COR-L47 (cell line): ENCODE data around the gene DHRSX.
"Not testable (repeated sequence)": the region's sequence is repeated elsewhere in the genome, so short reads cannot be mapped to it uniquely, and the experiment has no call there.

ENCODE experiments used
- DNase-seq: peaks from one replicate; lab custom pipeline; 2025; lab: John Stamatoyannopoulos, UW

DHRSX gene

GRCh38 chrX:2474280-2474962, 26.4 kb downstream of the DHRSX start:
- no peak for DNase-seq

GRCh38 chrX:2473064-2473463, 27.7 kb downstream of the DHRSX start:
- DNase-seq = not testable (repeated sequence)

DNA sequence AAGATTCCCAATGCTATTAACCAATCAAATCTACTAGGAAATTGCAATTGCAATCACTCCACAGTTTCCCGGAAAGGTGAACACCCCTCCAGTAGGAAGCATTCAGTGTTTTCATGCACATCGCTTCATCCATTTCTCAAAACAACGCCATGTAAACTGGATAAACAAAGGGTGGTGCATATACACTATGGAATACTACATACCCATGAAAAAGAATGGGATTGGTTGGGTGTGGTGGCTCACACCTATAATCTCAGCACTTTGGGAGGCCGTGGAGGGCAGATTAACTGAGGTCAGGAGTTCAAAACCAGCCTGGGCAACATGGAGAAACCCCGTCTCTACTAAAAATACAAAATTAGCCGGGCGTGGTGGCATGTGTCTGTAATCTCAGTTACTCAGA, 29.1 kb downstream of the DHRSX start:
- DNase-seq = no peak

GRCh38 chrX:2471126-2471525, 29.6 kb downstream of the DHRSX start:
- not testable (repeated sequence) for DNase-seq

GRCh38 chrX:2469852-2470251, 30.9 kb downstream of the DHRSX start:
- not testable (repeated sequence) for DNase-seq

- DNase-seq = no peak
Observed at GRCh38 chrX:2469196-2469685, 31.5 kb downstream of the DHRSX start.

DNA sequence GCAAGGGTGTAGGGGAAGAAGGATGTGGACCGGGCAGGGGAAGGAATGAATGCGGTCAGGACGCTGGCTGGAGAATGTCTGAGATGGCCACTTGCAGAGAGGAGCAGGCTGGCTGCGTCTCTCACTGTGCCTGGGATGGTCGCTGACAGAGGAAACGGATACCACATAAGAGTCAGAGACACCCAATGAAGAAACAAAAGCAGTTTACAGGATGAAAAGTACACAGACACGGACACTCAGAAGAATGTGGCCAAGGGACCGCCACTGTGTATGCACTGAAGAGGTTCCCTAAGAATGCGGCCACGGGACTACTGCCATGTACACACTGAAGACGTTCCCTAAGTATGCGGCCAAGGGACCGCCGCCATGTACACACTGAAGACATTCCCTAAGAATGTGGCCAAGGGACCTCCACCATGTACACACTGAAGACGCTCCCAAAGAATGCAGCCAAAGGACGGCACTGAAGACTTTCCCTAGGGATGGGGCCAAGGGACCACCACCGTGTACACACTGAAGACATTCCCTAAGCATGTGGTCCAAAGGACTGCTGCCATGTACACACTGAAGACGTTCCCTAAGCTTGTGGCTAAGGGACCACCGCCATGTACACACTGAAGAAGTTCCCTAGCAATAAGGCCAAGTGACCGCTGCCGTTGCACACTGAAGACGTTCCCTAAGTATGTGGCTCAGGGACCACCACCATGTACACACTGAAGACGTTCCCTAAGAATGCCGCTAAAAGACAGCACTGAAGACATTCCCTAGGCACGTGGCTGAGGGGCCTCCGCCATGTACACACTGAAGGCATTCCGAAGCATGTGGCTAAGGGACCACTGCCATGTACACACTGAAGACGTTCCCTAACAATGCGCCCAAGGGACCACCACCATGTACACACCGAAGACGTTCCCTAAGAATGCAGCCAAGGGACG, 32.2 kb downstream of the DHRSX start:
- no peak for DNase-seq

DNA sequence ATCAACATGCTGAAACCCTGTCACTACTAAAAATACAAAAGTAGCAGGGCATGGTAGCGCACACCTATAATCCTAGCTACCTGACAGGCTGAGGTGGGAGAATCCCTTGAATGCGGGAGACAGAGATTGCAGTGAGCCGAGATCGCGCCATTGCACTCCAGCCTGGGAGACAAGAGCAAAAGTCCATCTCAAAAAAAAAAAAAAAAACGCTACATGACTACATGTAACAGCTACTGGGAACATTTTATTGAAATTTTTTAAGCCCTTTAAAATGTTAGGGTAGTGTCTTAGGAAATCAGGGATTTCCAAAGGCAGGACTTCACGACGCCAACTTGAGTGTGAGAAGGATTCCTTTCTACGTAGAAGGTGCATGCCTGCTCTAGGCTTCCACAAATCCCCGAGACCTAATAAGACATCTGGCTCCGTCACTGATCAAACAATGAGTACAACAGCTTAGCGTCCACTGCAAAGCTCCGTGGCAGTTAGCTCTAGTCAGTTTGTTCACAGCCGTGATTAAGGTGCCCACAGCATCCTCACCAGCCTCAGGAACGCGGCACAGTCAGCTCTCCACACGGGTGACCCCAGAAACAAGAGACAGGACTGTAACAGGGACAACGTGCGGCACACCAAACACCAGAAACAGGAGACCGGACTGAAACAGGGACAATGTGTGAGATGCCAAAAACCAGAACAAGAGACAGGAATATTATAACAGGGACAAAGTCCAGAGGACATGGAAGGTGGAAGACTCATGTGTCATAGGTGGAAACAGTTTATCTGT, 33.7 kb downstream of the DHRSX start:
- no peak for DNase-seq

DNA sequence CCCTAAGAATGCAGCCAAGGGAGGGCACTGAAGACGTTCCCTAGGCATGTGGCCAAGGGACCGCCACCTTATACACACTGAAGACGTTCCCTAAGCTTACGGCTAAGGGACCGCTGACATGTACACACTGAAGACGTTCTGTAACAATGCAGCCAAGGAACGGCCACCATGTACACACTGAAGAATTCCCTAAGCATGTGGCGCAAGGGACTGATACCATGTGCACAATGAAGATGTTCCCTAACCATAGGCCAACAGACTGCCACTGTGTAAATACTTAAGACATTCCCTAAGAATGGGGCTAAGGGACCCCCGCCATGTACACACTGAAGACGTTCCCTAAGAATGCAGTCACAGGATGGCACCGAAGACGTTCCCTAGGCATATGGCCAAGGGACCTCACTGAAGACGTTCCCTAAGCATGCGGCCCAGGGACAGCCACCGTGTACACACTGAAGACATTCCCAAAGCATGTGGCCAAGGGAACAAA, 36.1 kb downstream of the DHRSX start:
- no peak for DNase-seq

DNA sequence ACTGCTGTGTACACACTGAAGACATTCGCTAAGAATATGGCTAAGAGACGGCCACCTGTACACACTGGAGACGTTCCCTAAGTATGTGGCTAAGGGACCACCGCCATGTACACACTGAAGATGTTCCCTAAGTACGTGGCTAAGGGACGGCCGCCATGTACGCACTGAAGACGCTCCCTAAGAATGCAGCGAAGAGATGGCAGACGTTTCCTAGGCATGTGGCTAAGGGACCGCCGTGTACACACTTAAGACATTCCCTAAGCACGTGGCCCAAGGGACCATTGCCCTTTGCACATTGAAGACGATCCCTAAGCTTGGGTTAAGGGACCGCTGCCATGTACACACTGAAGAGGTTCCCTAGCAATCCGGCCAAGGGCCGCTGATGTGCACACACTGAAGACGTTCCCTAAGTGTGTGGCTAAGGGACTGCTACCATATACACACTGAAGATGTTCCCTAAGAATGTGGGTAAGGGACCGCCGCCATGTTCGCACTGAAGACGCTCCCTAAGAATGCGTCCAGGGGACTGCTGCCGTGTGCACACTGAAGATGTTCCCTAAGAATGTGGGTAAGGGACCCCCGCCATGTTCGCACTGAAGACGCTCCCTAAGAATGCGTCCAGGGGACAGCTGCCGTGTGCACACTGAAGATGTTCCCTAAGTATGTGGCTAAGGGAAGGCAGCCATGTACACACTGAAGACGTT, 36.7 kb downstream of the DHRSX start:
- DNase-seq = no peak

DNA sequence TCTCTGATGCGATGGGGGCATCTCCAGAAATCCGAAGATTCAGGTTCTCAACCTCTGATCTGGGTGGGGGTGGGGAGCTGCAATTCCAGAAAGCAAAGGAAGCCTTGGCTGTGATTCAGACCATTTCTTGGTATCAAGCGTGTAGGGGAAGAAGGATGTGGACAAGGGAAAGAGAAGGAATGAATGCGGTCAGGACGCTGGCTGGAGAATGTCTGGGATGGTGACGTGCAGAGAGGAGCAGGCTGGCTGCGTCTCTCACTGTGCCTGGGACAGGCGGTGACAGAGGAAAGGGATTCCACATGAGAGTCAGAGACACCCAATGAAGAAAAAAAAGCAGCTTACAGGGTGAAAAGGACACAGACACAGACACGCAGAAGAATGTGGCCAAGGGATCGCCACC, 37.3 kb downstream of the DHRSX start:
- not testable (repeated sequence) for DNase-seq

- no peak for DNase-seq
Observed at GRCh38 chrX:2462780-2463179, 38.0 kb downstream of the DHRSX start.

- no peak for DNase-seq
Observed at GRCh38 chrX:2462074-2462473, 38.7 kb downstream of the DHRSX start.

- no peak for DNase-seq
Observed at GRCh38 chrX:2461711-2462016, 39.1 kb downstream of the DHRSX start.

GRCh38 chrX:2460821-2461710, 39.7 kb downstream of the DHRSX start:
- not testable (repeated sequence) for DNase-seq

DNA sequence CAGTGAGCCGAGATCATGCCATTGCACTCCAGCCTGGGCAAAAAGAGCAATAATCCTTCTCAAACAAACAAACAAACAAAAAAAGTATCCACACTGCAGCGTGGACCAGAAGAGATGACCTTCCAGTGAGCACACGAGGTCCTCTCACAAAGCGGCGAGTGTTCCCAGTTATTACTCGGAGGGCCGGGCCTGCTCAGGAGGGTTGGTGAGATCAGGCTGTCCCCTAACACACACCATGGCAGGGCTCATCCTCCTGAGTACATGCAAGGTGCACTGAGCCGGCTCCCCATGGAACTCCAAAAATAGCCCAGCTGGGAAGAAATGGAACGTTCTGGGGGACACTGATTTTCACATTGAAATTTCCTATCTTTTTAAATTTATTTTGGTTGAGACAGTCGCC, 40.7 kb downstream of the DHRSX start:
- DNase-seq = not testable (repeated sequence)

DNA sequence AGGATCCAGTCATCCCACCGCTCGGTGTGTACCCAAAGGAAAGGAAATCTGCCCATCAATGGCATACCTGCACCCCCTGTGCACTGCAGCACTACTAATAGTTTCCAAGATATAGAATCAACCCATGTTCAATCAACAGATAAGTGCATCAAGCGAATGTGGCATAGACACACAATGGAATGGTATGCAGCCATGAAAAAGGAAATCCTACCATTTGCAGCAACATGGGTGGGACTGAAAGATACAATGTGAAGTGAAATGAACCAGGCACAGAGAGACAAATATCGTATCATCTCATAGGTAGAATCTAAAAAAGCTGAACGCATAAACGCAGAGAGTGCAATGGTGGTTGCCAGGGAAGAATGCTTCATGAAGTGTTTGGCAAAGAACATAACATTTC, 42.5 kb downstream of the DHRSX start:
- DNase-seq = no peak

DNA sequence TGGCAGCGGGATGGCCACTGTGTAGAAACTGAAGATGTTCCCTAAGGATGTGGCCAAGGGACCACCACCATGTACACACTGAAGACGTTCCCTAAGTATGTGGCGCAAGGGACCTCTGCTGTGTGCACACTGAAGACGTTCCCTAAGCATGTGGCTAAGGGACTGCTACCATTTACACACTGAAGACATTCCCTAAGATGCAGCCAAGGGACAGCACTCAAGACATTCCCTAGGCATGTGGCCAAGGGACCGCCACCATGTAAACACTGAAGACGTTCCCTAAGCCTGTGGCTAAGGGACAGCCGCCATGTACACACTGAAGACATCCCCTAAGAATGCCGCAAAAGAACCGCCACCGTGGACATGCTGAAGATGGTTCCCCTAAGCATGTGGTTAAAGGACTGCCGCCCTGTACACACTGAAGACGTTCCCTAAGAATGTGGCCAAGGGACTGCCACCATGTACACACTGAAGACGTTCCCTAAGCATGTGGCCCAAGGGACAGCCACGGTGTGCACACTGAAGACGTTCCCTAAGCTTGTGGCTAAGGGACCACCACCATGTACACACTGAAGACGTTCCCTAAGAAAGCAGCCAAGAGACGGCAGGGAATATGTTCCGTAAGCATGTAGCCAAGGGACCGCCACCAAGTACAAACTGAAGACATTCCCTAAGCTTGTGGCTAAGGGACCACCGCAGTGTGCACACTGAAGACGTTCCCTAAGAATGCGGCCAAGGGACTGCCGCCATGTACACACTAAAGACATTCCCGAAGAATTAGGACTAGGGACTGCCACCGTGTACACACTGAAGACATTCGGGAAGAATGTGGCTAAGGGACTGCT, 43.3 kb downstream of the DHRSX start:
- no peak for DNase-seq

- DNase-seq = not testable (repeated sequence)
Observed at GRCh38 chrX:2456091-2456490, 44.7 kb downstream of the DHRSX start.

GRCh38 chrX:2454620-2455019, 46.2 kb downstream of the DHRSX start:
- not testable (repeated sequence) for DNase-seq
